ENCODE data around the gene PTPMT1.
A peak's percentile ranks its signal among the peaks of the same experiment; 100 is the strongest.
"Not testable (repeated sequence)": the region's sequence is repeated elsewhere in the genome, so short reads cannot be mapped to it uniquely, and the experiment has no call there.

Gene PTPMT1, protein sequence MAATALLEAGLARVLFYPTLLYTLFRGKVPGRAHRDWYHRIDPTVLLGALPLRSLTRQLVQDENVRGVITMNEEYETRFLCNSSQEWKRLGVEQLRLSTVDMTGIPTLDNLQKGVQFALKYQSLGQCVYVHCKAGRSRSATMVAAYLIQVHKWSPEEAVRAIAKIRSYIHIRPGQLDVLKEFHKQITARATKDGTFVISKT

DNA sequence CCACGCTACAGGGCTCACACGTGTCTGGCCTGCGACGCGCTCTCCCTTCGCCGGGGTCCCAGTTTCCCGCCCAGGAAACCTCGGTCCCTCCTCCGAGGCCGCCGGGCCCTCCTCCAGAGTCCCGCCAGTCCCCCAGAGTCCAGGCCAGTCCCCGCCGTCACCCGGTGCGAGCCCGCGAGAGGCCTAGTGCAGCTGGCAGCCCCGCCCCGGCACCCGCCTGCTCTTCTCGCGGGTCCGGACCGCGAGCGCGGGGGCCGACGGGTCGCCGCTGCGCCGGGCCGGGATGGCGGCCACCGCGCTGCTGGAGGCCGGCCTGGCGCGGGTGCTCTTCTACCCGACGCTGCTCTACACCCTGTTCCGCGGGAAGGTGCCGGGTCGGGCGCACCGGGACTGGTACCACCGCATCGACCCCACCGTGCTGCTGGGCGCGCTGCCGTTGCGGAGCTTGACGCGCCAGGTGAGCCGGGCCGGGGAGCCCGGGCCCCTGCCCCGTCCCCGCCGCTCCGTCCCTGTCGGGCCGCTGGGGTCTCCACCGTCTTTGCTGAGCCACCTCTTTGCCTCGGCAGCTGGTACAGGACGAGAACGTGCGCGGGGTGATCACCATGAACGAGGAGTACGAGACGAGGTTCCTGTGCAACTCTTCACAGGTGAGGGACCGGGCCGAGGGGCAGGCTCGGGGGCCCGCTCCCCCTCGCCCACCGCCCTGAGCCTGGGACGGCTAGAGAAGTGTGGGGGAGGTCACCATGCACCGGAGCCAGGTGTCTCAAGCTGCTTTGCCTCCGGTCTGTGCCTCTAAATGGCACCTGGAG is at the start of gene PTPMT1:
PTPMT1 (plus strand) TSS at position 260 of the 809 bp plus-strand sequence; CDS start at position 284, 24 bp downstream.
- peak; percentile 74 for DNase-seq

DNA sequence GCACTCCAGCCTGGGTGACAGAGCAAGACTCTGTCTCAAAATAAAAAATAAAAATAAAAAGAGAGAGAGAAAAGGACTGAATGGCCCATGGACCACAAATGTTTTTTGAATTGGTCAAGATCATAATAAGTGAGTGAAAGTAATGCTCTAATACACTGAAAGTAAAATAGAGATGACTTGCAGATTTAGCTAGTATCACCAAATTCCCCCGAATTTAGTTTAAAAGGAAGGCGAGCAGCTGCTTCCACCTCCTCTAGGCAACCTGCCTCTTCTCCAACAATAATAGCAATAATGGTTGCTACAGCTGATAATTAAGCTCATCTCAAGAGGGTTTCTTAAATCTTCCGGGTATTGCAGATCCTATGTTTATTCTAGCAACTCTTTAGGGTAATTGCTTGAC is 49.2 kb upstream of the PTPMT1 start:
- DNase-seq, result no peak

DNA sequence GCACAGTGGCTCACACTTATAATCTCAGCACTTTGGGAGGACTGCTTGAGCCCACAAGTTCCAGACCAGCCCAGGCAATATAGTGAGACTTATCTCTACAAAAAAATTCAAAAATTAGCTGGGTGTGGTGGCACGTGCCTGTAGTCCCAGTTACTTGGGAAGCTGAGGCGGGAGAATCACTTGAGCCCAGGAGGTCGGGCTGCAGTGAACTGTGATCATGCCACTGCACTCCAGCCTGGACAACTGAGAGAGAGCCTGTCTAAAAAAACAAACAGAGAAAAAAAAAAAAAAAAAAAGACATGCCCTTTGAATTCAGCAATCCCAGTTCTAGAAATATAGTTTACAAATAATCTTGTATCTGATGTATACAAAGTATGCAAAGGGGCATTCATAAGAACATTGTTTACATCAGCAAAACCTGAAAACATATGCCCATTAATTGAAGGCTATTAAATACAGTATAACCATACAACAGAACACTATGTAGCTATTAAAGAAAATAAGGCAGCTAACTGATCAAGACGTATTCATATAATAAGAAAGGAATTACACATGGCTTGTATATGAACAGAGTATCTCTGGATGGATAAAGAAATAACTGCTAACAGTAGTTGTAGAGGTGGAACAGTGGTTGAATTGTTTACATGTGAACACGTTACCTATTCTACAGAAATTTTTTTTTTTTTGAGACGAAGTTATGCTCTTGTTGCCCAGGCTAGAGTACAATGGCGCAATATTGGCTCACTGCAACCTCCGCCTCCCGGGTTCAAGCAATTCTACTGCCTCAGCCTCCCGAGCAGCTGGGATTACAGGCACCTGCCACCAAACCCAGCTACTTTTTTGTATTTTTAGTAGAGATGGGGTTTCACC is 48.2 kb upstream of the PTPMT1 start:
- DNase-seq, result no peak

DNA sequence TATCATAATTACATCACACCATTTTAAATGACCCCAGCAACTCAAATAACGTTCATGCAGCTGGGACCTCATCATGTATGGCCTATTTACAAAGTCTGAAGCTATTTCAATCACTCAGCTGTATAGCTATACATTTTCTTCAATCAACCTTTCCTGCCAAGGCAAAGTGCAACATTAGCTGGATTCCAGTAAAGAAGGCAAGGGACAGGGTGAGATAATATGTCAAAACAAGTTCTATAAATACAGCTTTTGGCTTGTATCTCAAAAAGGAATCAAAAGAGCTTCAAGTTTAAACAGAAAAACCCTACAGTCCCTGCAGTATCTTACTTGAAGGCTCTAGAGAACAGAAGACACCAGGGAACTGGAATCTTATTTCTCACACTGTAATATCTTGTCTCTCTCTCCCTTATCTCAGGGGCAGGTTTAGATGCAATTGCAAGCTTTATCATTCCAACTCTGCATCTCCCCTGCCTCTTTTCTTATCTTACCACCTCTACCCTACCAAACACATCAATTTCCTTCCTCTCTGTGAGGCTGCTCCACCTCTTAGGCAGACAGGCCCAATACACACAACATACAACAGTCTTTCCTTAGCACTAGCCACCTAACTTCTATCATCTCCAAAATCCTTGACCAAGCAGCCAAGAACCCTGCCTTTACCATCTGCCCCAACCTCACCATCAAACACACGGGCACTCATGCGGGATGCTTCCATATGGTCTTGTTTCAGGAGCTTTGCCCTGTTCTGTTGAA is 47.0 kb upstream of the PTPMT1 start:
- no peak for DNase-seq

DNA sequence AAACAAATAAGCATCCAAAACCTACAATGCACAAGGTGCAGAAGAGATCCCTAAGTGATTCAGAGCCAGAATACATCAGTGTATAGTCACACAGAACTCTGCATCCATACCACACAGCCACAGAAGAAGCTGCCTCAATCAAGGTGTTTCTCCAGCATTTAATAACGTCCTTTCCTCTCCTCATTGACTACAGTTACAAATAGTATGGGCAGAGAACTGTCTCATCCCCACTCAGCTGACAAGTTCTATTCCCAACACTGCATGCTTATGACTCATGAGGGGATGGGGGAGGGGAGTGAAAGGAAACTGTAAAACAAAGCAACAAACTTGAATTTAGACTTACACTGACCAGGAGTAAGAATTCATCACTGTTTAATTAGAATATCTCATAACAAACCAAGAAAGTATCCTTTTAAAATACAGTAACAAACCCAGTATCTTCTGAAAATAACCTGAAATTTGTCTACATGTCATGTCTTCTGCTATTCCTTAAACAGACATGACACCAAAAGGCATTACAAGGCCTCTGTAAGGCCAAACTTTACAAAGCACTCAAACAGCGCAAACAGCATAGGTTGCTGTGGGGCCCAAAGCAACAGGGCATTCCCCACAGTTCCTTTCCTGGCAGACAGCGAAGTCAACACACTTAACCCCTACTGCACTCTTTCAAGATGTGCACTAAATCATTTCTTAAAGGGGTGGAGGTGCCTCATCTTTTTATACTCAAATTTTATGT is 41.7 kb upstream of the PTPMT1 start:
- no peak for DNase-seq

DNA sequence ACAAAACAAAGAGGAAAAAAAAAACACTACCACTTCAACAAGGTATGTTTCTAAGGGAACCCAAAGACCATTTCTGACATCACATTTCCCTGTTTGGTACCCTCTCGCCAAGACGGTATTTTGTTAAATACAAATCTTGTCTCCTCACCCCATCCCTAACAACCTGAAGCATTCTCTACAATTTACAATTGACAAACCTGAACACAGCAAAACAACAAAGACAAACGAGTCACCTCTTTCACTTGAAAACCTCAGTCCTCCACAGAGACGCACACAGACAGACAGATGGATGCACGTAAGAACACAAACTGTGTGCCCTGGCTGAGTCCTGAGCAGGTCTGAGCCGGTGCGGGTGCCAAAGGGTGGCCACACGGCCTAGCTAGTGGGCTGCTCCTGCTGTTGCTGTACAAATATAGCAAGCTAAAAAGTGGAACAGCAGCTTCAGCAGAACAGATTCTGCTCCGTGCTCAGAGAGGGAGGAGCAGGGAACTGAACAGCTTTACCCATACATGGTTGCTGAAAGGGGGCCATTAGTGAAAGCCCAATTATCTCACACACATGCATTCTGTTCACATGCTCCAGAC is 41.0 kb upstream of the PTPMT1 start:
- DNase-seq, result peak; percentile 22

DNA sequence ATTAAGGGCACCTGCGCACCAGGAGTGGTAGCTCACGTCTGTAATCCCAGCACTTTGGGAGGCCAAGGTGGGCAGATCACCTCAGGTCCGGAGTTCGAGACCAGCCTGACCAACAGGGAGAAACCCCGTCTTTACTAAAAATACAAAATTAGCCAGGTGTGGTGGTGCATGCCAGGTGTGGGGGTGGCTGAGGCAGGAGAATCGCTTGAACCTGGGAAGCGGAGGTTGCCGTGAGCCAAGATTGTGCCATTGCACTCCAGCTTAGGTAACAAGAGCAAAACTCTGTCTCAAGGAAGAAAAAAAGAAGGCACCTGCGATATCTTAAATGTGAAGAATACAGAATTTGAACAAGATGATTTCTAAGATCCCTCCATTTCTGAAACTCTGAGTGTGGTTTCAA is 39.4 kb upstream of the PTPMT1 start:
- not testable (repeated sequence) for DNase-seq

DNA sequence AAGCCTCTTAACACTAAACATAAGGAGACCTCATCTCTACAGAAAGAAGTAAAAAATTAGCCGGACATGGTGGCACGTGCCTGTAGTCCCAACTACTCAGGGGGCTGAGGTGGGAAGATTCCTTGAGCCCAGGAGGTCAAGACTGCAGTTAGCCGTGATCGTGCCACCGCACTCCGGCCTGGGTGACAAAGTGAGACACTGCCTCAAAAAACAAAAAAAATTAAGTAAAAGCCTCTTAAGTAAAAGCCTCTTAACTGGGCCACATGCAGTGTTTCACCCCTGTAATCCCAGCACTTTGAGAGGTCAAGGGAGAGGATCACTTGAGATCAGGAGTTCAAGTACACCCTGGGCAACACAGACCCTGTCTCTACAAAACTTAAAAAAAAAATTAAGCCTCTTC is 38.2 kb upstream of the PTPMT1 start:
- DNase-seq, result peak; percentile 50

DNA sequence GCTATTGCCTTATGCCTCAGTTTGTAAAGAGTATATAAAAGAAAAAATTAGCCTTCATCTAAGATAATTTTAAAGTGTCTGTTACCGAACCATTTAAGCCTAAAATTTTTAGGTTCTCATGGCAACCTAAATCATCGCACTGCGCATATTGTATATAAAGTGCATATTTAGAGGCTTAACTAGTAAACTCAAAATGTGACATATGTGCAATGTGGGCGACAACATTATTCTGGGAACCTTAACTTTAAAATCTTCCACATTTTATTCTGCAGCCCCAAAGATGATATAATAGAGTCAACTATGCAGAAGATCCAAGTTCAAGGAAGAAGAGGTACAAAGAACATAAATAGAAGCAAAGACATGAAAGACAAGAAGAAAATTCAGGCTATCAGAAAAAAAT is 35.4 kb upstream of the PTPMT1 start:
- no peak for DNase-seq

DNA sequence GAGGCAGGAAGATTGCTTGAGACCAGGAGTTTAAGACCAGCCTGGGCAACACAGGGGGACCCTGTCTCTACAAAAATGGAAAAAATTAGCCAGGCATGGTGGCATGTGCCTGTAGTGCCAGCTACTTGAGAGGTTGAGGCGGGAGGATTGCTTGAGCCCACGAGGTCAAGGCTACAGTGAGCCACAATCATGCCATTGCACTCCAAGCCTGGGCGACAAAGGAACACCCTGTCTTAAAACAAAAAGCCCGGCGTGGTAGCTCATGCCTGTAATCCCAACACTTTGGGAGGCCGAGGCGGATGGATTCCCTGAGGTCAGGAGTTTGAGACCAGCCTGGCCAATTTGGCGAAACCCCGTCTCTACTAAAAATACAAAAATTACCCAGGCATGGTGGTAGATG is 34.7 kb upstream of the PTPMT1 start:
- not testable (repeated sequence) for DNase-seq

DNA sequence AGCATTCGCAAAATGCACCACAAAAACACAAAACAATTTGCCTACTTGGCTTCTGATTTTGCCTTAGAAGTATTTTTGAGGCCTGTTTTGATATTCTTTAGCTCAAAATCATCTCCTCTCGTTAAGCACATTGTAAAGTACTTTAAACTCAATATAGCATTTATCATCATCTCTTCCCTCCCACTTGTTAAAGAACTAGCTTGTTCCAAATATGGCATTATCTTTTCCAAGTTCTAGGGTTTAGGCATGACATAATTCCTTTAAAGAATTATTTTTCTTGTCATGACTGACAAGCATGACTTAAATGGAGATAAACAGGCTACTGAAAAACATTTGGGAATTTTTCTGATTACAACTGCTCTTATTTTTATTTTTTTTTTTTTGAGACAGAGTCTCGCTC is 33.7 kb upstream of the PTPMT1 start:
- DNase-seq, result no peak

DNA sequence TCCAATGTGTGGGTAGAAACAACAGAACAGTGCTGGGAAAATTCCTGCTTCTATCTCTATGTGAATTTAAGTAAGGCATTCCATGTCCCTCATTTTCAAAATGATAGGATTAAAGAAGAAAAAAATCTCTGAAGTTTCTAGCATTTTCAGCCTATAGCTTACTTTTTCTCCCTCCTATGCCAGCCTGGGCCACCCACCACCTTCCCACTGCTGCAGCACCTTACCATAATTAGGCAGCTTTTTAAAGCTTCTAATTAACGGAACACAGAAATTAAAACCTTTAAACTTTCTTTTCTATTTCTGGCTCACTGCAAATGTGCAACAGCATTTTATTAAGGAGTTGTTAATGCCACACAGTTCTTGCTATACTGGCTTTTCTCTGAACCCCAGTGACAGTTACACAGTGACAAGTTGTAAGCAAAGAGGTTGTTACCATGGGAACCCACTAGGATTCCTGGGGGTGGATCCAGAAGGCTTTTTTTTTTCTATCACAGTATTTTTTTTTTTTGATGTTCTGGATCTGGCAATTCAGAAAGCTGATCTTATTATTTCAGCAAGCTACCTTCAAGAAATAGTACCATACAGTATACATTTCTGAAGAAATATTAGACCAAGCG is 32.7 kb upstream of the PTPMT1 start:
- DNase-seq, result no peak

DNA sequence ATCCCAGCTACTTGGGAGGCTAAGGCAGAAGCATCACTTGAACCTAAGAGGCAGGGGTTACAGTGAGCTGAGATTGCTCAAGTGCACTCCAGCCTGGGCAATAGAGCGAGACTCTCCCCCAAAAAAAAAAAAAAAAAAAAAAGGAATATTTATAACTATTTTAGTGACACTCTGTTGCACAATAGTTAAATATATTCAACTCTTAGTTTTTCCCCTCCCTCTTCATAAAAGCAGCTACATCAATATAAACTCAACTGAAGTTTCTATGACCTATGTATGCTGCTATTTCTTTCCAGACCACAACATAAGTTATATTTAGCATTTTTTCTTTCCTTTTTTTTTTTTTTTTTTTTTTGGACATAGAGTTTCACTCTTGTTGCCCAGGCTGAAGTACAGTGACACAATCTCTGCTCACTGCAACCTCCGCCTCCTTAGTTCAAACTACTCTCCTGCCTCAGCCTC is 31.7 kb upstream of the PTPMT1 start:
- DNase-seq, result no peak

DNA sequence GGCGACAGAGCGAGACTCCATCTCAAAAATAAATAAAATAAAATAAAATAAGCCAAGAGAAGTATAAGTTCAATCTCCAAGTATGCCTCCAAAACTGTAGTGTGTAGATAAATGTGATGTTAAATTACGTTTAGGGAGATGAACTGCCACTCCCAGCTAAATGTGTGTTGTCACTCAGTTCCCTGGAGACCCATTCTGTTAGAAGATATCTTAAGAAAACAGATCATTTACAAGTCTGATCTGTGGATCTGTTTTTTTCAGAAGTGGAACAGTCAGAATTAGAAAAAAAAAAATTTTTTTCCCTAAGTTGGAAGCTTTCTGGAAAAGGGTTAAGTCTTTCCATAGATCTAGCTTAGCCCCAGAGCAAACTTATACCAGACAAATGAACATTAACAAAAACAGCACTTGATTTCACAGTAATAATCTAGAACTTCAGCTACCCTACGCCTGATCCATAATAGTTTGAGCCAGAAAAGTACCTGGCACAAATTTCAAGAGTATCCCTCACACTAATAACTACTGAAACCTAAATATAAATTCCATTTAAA is 30.6 kb upstream of the PTPMT1 start:
- no peak for DNase-seq

DNA sequence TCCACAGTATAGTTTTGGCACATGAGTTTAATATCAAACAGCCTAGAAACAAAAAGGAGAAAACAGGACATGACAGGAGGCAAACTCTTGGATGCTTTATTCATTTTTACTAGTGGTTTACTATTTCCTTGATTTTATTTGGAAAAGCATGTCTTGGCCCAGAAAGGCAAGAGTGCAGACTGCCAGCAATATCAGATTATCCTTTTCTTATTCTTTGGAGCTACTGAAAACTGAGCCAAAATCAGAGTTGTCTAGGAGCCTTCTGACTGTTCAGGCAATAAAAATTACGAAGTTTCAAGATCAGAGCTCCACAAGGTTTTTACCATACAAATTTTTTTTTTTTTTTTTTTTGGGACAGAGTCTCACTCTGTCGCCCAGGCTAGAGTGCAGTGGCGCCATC is 28.5 kb upstream of the PTPMT1 start:
- DNase-seq, result no peak

DNA sequence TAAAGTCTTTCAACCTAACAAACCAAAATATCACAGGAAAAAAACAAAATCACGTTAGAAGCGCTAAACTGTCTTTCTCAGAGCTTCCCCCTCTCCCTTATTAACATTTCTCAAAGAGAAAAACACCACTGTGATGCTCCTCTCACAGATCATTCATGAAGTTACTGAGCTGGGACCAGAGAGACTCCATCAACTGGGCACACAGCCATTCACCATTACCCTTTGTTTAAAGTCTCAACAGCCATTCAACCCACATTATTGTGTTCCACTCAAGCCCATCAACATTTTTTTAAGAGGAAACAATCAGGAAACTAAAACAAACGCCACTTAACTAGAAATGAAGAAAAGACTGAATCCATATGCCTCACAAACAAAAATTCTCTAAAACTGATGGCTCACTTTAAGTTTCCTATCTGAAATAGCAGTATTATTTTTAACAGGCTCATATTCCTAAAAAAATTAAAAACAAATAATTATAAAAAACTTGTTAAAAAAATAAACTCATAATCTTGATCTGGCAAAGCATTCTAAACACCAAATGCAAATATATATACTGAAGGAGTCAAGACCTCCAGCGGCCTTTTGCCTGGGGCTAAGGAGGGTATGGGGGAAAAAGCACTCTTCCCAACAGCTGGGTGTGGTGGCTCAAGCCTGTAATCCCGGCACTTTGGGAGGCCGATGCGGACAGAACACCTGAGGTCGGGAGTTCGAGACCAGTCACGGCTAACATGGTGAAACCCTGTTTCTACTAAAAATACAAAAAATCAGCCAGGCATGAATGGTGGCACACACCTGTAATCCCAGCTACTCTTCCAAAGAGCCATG is 26.4 kb upstream of the PTPMT1 start:
- DNase-seq, result no peak

DNA sequence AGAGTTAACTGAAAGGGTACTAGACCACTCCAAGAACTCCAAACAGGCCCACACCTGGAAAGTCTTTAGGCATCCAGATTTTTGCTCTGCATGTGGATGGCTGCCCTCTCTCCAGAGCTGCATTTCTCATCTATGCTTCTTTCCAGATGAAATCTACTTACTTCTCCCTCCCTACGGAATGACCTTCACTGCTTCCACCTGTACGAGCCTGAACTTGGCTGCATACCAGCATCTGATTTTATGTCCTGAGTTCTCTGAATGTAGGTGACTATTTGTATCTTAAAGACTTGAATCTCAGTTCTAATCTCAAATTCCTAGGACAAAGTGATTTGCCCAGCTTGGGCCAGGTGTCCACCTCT is 25.7 kb upstream of the PTPMT1 start:
- no peak for DNase-seq

DNA sequence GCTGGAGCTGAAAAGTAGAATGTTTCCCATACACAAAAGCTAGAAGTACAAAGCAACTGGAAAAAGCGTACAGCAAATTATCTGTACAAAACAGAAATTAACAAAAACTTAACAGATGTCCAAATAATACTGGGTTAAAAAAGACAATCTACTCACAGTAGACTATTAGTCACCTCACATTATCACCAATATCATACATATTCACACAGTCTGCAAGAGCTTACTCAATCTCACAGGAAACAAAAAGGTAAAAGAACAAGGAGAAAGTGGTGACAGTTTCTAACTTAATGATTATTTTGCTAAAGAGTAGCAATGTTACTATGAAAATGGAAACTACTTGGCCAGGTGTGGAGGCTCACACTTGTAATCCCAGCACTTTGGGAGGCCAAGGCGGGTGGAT is 24.3 kb upstream of the PTPMT1 start:
- no peak for DNase-seq

DNA sequence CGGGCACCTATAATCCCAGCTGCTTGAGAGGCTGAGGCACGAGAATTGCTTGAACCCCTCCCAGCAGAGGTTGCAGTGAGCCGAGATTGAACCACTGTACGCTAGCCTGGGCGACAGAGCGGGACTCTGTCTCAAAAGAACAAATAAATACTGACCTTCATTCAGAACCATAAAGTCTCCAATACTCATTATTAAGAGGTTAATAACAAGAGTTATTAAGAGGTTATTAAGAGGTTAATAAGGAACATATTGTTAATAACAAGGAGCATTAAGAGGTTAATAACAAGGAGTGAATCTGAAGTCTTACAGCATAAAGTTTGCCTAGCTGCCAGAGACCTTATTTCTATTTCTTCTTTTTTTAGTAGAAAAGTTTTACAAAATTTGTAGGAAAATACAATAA is 20.1 kb upstream of the PTPMT1 start:
- no peak for DNase-seq

DNA sequence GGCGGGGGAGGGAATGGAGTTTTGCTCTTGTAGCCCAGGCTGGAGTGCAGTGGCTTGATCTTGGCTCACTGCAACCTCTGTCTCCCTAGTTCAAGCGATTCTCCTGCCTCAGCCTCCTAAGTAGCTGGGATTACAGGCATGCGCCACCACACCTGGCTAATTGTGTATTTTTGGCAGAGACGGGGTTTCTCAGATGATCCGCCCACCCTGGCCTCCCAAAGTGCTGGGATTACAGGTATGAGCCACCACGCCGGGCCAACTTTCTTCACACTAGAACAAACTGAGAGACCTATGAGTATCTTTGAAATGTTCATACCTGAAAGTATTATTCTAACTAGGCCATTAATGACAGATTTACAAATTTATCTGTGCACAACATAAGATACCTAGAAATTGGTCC is 19.1 kb upstream of the PTPMT1 start:
- not testable (repeated sequence) for DNase-seq
